HFFc6 (cell line): ENCODE data around the gene DCLK2. TPM values are rescaled to one million over a fixed set of nuclear protein-coding genes. Genes with fewer than 3 reads are reported as not detected.

Source experiments
- DNase-seq: peaks from one replicate; pipeline ENCODE4 v3.0.0-alpha.2; 2018
- H3K27ac Mint-ChIP-seq: 2 replicates; pipeline ENCODE4 v1.8.0; 2020; ENCODE audit warnings: mild to moderate bottlenecking, mixed read lengths
- H3K27me3 Mint-ChIP-seq: 2 replicates; pipeline ENCODE4 v1.8.0; 2021; ENCODE audit warnings: mild to moderate bottlenecking, moderate library complexity, mixed read lengths; ENCODE audit not compliant: insufficient read depth
- H3K36me3 Mint-ChIP-seq: 2 replicates; pipeline ENCODE4 v1.8.0; 2021; ENCODE audit warnings: low read depth, mixed read lengths
- H3K4me1 Mint-ChIP-seq: 2 replicates; pipeline ENCODE4 v1.8.0; 2020; ENCODE audit warnings: low read depth, mixed read lengths
- H3K4me3 Mint-ChIP-seq: 2 replicates; pipeline ENCODE4 v1.8.0; 2020; ENCODE audit warnings: mild to moderate bottlenecking, moderate library complexity, mixed read lengths
- H3K9me3 Mint-ChIP-seq: 2 replicates; pipeline ENCODE4 v1.8.0; 2020; ENCODE audit warnings: mild to moderate bottlenecking, mixed read lengths
- total RNA-seq, 6 experiments: library from RNA; stranded (reverse); fragmentation: NEBNext Ultra II Directional; extraction: Animal tissue kit (Norgen Biotek cat#: 25700); gene quantifications; 2 replicates in 1 of 6; 3 replicates in 5 of 6; pipeline ENCODE4 v1.2.3, GENCODE V29; 2021
- TF ChIP-seq, protein P1 (sequence below): fragments of 200-600 bp; sonication (generic); IDR thresholded peaks from 2 replicates; pipeline ENCODE4 v1.5.0; 2021; ENCODE audit warnings: antibody characterized with exemption, mild to moderate bottlenecking

Gene DCLK2
- total RNA-seq, 6 experiments from 2014 or later, result 36.7 to 53.7 (median 38.4) TPM

DNA sequence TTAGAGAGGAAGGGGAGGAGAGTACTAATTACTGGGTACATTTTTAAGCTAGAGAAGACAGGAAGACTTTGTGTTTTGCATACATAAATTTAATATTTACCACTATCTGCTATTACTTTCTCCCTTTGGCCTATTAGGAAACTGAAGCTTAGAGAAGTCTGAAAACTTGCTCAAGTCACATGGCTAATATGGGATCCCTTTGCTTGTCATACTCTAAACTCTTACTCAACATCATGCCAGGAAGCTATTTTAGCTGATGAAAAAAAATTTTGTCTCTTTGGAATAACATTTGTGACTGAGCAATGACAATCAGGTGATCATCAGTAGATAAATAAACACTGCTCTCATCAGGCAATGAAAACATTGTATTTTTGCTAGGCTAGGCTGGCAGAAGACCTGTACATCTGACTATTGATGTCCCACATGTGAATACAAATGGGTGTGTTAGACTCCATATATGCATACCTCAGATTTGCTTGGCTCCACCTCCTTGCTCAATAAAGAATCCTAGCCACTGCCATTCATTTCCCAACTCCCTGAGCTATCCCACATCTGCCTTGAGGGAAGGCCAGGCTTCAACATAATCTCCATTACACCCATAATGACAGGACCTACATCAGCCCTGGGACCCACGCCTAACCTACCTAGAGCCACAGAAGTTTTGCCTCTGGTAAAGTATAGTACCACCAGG lies 17.0 kb upstream of the DCLK2 start:
- Mint-ChIP-seq H3K27ac (no peak overlapping the region), H3K9me3 (no peaks in the 10 kb centered on the region), H3K4me1 (peaks cover 44% of the 10 kb centered on the region), H3K27me3 (peaks cover 1% of the 10 kb centered on the region; the same call in 1 of the 2 replicates), H3K36me3 (peaks cover under 1% of the 10 kb centered on the region; the same call in 1 of the 2 replicates), H3K4me3 (no peak overlapping the region)
- DNase-seq, result no peak
- TF ChIP-seq, protein P1, sequence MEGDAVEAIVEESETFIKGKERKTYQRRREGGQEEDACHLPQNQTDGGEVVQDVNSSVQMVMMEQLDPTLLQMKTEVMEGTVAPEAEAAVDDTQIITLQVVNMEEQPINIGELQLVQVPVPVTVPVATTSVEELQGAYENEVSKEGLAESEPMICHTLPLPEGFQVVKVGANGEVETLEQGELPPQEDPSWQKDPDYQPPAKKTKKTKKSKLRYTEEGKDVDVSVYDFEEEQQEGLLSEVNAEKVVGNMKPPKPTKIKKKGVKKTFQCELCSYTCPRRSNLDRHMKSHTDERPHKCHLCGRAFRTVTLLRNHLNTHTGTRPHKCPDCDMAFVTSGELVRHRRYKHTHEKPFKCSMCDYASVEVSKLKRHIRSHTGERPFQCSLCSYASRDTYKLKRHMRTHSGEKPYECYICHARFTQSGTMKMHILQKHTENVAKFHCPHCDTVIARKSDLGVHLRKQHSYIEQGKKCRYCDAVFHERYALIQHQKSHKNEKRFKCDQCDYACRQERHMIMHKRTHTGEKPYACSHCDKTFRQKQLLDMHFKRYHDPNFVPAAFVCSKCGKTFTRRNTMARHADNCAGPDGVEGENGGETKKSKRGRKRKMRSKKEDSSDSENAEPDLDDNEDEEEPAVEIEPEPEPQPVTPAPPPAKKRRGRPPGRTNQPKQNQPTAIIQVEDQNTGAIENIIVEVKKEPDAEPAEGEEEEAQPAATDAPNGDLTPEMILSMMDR, result no peak

GRCh38 chr4:150063128-150063527 lies 15.1 kb upstream of the DCLK2 start:
- Mint-ChIP-seq H3K27ac (no peak overlapping the region), H3K4me1 (peaks cover 30% of the 10 kb centered on the region), H3K27me3 (peaks cover under 1% of the 10 kb centered on the region; the same call in 1 of the 2 replicates), H3K36me3 (no peaks in the 10 kb centered on the region), H3K4me3 (no peak overlapping the region), H3K9me3 (no peaks in the 10 kb centered on the region)
- TF ChIP-seq, protein P1, result no peak
- no peak for DNase-seq

GRCh38 chr4:150065740-150066139 lies 12.5 kb upstream of the DCLK2 start:
- Mint-ChIP-seq H3K36me3 (no peaks in the 10 kb centered on the region), H3K4me3 (no peak overlapping the region), H3K9me3 (no peaks in the 10 kb centered on the region), H3K27ac (no peak overlapping the region), H3K4me1 (peaks cover 33% of the 10 kb centered on the region), H3K27me3 (no peaks in the 10 kb centered on the region; the same call in 1 of the 2 replicates)
- no peak for DNase-seq
- TF ChIP-seq, protein P1, result no peak

- Mint-ChIP-seq H3K27me3 (no peaks in the 10 kb centered on the region), H3K36me3 (no peaks in the 10 kb centered on the region), H3K27ac (no peak overlapping the region), H3K9me3 (no peaks in the 10 kb centered on the region), H3K4me3 (no peak overlapping the region), H3K4me1 (peaks cover 36% of the 10 kb centered on the region)
- TF ChIP-seq, protein P1, result no peak
- DNase-seq, result no peak
Observed at GRCh38 chr4:150067859-150068258, 10.4 kb upstream of the DCLK2 start.

DNA sequence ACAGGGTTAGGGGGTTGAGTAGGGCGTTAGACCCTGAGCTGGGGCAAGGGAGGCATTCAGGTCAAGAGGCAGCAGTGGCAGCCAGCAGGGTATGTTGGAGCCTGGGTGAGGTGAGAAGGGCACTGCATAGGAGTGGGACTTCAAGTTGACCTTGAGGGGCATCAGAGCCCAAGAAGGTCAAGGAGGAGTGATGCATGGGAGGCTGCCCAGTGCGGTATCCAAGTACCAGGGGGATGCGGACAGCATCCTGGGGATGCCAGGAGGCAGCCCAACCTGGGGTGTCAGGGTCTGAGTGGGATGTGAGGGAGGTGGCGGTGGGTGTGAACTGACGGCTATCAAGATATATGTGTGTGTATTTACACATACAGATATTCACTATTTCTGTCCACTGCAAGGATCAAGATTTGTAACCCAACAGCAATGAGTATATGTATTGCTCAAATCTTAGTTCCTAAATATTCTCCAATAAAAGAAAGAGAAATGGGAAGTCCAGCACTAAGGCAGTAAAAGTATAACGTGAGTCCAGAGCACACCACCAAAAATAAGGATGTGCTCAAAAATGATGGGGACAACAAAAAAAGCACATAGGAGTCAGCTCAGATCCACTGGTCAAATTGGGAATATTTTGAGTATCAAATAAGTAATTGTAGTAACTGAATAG lies 9.8 kb upstream of the DCLK2 start:
- no peak overlapping the region for H3K4me3 Mint-ChIP-seq
- H3K36me3 Mint-ChIP-seq, result no peaks in the 10 kb centered on the region
- H3K4me1 Mint-ChIP-seq, result peaks cover 37% of the 10 kb centered on the region
- no peaks in the 10 kb centered on the region for H3K9me3 Mint-ChIP-seq
- no peak overlapping the region for H3K27ac Mint-ChIP-seq
- TF ChIP-seq, protein P1, result no peak
- H3K27me3 Mint-ChIP-seq, result no peaks in the 10 kb centered on the region
- no peak for DNase-seq
